GM12875 (cell line): ENCODE measurements around the gene DRG1.
"Not testable (repeated sequence)": the region's sequence is repeated elsewhere in the genome, so short reads cannot be mapped to it uniquely, and the experiment has no call there.

Source experiments
- H3K4me3 ChIP-seq: one replicate; pipeline ENCODE4 v1.5.1; 2011; ENCODE audit warnings: low read depth, low read length, control low read depth
- CTCF ChIP-seq: IDR thresholded peaks from 2 replicates; pipeline ENCODE4 v1.5.1; 2011; ENCODE audit warnings: low read depth, mild to moderate bottlenecking, control low read depth, inconsistent platforms, low read length, moderate library complexity, borderline replicate concordance; ENCODE audit not compliant: insufficient read depth

DRG1 gene

GRCh38 chr22:31367426-31367825 is 32.0 kb upstream of the DRG1 start:
- H3K4me3 ChIP-seq = no peak overlapping the region
- TF ChIP-seq CTCF = no peak

- no peak overlapping the region for H3K4me3 ChIP-seq
- no peak for TF ChIP-seq CTCF
These were observed 21.8 kb upstream of the DRG1 start for GRCh38 chr22:31377612-31378011.

GRCh38 chr22:31378123-31378522 is 21.3 kb upstream of the DRG1 start:
- no peak for TF ChIP-seq CTCF
- H3K4me3 ChIP-seq = no peak overlapping the region

GRCh38 chr22:31378651-31379050 is 20.8 kb upstream of the DRG1 start:
- H3K4me3 ChIP-seq = not testable (repeated sequence)

- TF ChIP-seq CTCF = no peak
These were observed 5.5 kb upstream of the DRG1 start for GRCh38 chr22:31393893-31394292.

GRCh38 chr22:31394326-31394725 is 5.1 kb upstream of the DRG1 start:
- TF ChIP-seq CTCF = no peak
- H3K4me3 ChIP-seq = no peak overlapping the region

More at GRCh38 chr22:31393893-31394292, 5.5 kb upstream of the DRG1 start:
- no peak overlapping the region for H3K4me3 ChIP-seq

GRCh38 chr22:31398231-31398630 is 1.2 kb upstream of the DRG1 start:
- TF ChIP-seq CTCF = no peak
- no peak overlapping the region for H3K4me3 ChIP-seq

GRCh38 chr22:31400023-31400397 is 606 bp downstream of the DRG1 start:
- no peak for TF ChIP-seq CTCF
- peak overlapping the region; percentile 97 for H3K4me3 ChIP-seq

- H3K4me3 ChIP-seq = not testable (repeated sequence)
These were observed 2.9 kb downstream of the DRG1 start for GRCh38 chr22:31402350-31402749.
